ENCODE measurements around the gene MMD2. TPM values are rescaled to one million over a fixed set of nuclear protein-coding genes. Genes with fewer than 3 reads are reported as not detected.

Gene MMD2, protein sequence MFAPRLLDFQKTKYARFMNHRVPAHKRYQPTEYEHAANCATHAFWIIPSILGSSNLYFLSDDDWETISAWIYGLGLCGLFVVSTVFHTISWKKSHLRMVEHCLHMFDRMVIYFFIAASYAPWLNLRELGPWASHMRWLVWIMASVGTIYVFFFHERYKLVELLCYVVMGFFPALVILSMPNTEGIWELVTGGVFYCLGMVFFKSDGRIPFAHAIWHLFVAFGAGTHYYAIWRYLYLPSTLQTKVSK
- under 1 TPM in 1 of 4 donors, not detected in 3; 0.63 TPM for total RNA-seq

DNA sequence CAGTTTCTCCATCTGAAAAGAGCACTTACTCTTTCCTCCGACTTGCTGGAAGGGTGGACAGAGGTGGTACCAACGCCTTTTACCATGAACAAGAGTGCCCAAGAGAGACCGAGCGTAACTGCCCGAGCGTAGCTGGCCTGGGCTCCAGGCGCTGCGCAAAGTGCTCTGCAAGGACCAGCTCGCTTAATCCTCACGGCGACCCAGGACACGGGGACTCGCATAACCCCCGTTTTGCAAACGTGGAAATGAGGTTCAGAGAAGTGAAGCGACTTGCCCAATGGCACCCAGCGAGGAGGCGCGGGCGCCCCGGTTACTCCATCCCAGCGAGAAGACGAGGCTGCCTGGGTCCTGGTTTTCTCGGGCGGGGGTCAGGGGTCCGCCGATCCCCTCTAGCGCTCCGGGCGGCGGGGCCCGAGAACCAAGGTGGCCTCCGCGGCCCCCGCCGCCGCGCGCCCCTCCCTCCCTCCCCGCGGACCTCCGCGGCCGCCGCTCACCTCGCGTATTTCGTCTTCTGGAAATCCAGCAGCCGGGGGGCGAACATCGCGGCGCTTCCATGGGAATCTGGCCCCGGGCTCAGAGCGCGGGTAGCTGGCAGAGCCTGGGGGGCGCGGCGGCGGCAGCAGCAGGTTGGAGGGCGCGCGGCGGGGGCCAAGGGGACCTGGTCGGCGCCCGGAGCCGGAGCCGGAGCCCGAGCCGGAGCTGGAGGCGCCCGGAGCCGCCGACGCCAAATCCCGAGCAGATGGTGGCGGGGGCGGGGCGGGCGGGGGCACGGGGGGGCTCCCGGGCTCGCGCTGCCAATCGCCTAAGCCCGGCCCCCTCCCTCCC, at the start of gene MMD2:
MMD2 (minus strand) TSS at position 711 of the 825 bp plus-strand sequence; CDS start at position 541, 170 bp downstream.
- Histone ChIP-seq H3K27ac (peak within 1 kb of the TSS in 1 of 4 donors; percentile 79), H3K4me3 (peak within 1 kb of the TSS; percentile 43 to 66 (median 46)), H3K9me3 (no peaks in the 10 kb centered on the region), H3K27me3 (peaks cover 0 to 48% of the 10 kb centered on the region in 2 donors), H3K36me3 (no peaks in the 10 kb centered on the region), H3K4me1 (peaks cover 0 to 19% (median 0%) of the 10 kb centered on the region in 4 donors)
- TF ChIP-seq POLR2A (IDR thresholded peaks at IDR 0.05) (no peak), EP300 (IDR thresholded peaks at IDR 0.05) (no peak)
- TF ChIP-seq, protein P1, sequence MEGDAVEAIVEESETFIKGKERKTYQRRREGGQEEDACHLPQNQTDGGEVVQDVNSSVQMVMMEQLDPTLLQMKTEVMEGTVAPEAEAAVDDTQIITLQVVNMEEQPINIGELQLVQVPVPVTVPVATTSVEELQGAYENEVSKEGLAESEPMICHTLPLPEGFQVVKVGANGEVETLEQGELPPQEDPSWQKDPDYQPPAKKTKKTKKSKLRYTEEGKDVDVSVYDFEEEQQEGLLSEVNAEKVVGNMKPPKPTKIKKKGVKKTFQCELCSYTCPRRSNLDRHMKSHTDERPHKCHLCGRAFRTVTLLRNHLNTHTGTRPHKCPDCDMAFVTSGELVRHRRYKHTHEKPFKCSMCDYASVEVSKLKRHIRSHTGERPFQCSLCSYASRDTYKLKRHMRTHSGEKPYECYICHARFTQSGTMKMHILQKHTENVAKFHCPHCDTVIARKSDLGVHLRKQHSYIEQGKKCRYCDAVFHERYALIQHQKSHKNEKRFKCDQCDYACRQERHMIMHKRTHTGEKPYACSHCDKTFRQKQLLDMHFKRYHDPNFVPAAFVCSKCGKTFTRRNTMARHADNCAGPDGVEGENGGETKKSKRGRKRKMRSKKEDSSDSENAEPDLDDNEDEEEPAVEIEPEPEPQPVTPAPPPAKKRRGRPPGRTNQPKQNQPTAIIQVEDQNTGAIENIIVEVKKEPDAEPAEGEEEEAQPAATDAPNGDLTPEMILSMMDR (IDR thresholded peaks at IDR 0.05) = no peak
- 3 to 9% methylated on average over 12 to 22 of the region's 87 CpGs for WGBS, 2 donors
- no peak for DNase-seq (ENCODE audit: low spot score in 2 of 2)

DNA sequence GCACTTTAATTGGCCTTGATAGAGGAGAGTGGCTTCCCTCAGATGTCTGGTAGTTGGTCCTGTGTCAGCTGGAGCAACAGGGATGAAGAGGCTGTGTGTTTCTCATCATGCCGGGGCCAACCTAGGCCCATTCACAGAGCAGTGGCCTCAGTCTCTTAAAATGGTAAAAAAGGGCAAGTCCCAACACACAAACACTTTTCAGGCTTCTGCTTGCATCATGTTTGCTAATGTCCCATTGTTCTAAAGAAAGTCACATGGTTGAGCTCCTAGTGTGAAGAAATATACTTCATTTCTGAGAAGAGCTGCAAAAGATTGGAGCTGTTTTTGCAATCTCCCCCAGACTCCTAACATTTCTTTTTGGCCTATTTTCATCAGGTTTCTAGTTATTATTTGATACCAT, 46.1 kb upstream of the MMD2 start:
- Histone ChIP-seq H3K9me3 (no peaks in the 10 kb centered on the region), H3K4me3 (no peak overlapping the region), H3K36me3 (peaks cover 0 to 58% (median 0%) of the 10 kb centered on the region in 3 donors), H3K4me1 (no peaks in the 10 kb centered on the region), H3K27me3 (no peaks in the 10 kb centered on the region), H3K27ac (no peak overlapping the region)
- 38 to 48% methylated on average over 1 of the region's 1 CpG for WGBS, 2 donors
- no peak for DNase-seq (ENCODE audit: low spot score in 2 of 2)
- TF ChIP-seq POLR2A (IDR thresholded peaks at IDR 0.05) (no peak), EP300 (IDR thresholded peaks at IDR 0.05) (no peak)
- TF ChIP-seq, protein P1 (IDR thresholded peaks at IDR 0.05) = no peak

DNA sequence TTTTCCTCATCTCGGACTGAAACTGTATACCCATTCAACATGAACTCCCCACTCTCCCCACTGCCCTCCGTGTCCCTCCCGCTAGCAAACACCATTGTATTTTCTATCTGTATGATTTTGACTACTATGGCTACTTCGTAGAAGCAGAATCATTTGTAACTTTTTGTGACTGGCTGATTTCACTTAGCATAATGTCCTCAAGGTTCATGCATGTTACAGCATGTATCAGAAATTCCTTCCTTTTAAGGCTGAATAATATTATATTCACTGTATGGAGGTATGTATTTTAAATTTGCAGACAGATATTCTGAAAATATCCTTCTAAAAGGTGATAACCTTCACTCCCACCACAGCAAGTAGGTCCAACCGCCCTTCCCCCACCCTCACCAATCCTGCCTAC, 42.9 kb upstream of the MMD2 start:
- no peaks in the 10 kb centered on the region for H3K9me3 ChIP-seq
- no peak for DNase-seq (ENCODE audit: low spot score in 2 of 2)
- WGBS, 2 donors = 95 to 96% methylated on average over 5 of the region's 5 CpGs
- no peak overlapping the region for H3K27ac ChIP-seq
- H3K4me1 ChIP-seq = no peaks in the 10 kb centered on the region
- peaks cover 0 to 62% (median 0%) of the 10 kb centered on the region in 3 donors for H3K36me3 ChIP-seq
- H3K27me3 ChIP-seq = no peaks in the 10 kb centered on the region
- H3K4me3 ChIP-seq = no peak overlapping the region
- TF ChIP-seq EP300 (IDR thresholded peaks at IDR 0.05) (no peak), POLR2A (IDR thresholded peaks at IDR 0.05) (no peak)
- TF ChIP-seq, protein P1 (IDR thresholded peaks at IDR 0.05) = no peak

DNA sequence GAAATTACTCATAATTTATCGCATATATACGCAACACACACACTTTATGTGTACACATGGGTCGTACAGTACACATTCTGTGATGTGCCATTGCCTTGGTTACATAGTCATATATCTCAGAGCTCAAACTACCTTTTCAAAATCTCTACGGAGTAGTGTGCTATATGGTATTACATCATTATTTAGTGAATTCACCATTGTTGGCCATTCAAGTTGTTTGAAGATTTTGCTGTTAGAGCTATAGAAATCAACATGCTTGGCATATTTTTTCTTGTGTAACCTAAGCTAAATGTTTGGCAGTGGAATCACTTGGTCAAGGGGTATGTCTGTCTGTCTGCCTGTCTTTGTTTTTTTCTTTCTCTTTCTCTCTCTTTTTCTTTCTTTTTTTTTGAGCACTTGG, 42.0 kb upstream of the MMD2 start:
- Histone ChIP-seq H3K27ac (no peak overlapping the region), H3K4me1 (no peaks in the 10 kb centered on the region), H3K9me3 (no peaks in the 10 kb centered on the region), H3K4me3 (no peak overlapping the region), H3K36me3 (peaks cover 0 to 65% (median 0%) of the 10 kb centered on the region in 3 donors), H3K27me3 (no peaks in the 10 kb centered on the region)
- TF ChIP-seq, protein P1 (IDR thresholded peaks at IDR 0.05) = no peak
- no peak for TF ChIP-seq POLR2A (IDR thresholded peaks at IDR 0.05)
- TF ChIP-seq EP300 (IDR thresholded peaks at IDR 0.05) = no peak
- 64 to 74% methylated on average over 4 of the region's 4 CpGs for WGBS, 2 donors
- DNase-seq (ENCODE audit: low spot score in 2 of 2) = no peak

Data from tibial nerve (tissue), 4 donors.